Right forelimb (tissue), 1 donor: ENCODE measurements around the gene C1GALT1.
"Not testable (repeated sequence)": the region's sequence is repeated elsewhere in the genome, so short reads cannot be mapped to it uniquely, and the experiment has no call there.

Experiments
- DNase-seq: peaks from one replicate; pipeline ENCODE4 v3.0.0-alpha.2; 2018

The C1GALT1 gene

DNA sequence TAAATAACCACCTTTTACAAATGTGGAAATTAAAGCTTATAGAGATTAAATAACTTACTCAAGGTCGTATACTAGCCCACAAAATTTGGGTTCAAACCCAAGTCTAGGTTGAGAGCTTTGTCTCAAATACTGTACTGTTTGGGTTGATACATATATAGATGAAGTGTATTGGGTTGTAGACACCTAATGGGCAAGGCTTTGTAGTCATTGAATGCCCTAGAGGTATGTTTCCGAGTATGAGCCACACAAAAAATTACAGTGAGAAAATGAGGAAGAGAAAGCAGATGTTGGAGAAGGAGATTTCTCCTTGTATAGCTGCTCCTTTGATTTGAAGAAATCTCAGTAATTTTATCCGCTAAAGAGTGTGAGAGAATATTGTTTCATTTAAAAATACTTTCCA, 60.6 kb downstream of the C1GALT1 start:
- no peak for DNase-seq

- DNase-seq: not testable (repeated sequence)
Measured at GRCh38 chr7:7245233-7245632, 62.9 kb downstream of the C1GALT1 start.

GRCh38 chr7:7246223-7246622, 63.9 kb downstream of the C1GALT1 start:
- no peak for DNase-seq

- no peak for DNase-seq
Measured at GRCh38 chr7:7247658-7248057, 65.3 kb downstream of the C1GALT1 start.

DNA sequence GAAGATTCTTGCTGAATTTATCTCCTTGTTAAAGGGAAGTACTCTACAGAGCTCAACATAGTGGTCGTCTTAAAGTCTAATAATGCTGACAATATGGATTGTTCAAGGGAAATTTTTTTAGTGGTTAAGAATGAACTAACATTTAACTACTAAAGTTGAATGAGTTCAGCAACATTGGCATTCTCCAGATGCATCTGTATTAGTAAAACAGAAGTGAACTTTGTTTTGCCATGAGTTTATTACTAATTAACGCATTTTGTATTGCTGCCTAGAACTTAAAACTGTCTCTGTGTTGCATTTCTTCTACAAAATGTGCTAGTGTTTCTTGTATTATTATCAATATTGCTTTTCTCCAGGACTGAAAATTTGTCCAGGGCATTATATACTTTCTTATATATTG, 67.5 kb downstream of the C1GALT1 start:
- DNase-seq: no peak

GRCh38 chr7:7251742-7252141, 69.4 kb downstream of the C1GALT1 start:
- DNase-seq: no peak

- DNase-seq: no peak
Measured at GRCh38 chr7:7254319-7254718, 72.0 kb downstream of the C1GALT1 start.

- no peak for DNase-seq
Measured at GRCh38 chr7:7254908-7255307, 72.6 kb downstream of the C1GALT1 start.

DNA sequence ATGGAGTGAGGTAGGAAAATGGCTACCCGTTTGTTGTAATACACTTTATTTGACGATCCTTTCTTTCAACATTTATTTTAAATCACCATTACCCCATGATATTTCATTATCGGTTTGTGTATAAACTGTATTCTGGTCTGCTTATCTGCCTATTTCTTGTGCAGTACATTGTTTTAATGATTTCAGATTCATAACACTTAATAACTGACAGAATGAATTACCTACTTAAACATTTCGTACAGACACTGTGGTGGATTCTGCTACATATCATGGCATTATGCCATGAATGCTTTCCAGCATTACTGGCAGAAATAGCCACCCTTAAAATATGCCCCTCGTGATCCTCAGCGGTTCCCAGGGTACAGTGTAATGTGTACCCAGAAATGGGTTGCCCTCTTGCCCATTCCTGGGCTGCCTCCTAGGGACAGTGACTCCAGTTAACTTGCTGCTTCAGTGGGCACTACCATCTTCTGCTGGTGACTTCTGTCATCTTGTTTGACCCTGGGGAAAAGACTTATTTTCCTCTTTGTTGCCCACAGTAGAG, 74.5 kb downstream of the C1GALT1 start:
- DNase-seq: no peak

GRCh38 chr7:7257899-7258692, 75.8 kb downstream of the C1GALT1 start:
- no peak for DNase-seq

DNA sequence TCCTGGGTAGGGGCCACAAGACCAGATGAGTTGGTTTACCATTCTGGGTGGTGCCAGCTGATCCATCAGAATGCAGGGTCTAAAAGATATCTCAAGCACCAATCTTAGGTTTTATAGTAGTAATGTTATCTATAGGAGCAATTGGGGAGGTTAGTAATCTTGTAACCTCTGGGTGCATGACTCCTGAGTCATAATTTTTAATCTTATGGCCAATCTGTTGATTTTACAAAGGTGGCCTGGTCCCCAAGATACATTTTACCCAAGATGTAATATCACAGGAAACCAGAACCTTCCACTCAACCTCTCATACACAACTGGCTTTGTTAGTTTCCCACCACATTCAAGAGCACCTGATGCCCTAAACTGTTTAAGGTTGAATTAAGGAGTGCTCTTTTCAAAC, 79.5 kb downstream of the C1GALT1 start:
- no peak for DNase-seq

GRCh38 chr7:7263297-7264230, 81.2 kb downstream of the C1GALT1 start:
- DNase-seq: no peak

DNA sequence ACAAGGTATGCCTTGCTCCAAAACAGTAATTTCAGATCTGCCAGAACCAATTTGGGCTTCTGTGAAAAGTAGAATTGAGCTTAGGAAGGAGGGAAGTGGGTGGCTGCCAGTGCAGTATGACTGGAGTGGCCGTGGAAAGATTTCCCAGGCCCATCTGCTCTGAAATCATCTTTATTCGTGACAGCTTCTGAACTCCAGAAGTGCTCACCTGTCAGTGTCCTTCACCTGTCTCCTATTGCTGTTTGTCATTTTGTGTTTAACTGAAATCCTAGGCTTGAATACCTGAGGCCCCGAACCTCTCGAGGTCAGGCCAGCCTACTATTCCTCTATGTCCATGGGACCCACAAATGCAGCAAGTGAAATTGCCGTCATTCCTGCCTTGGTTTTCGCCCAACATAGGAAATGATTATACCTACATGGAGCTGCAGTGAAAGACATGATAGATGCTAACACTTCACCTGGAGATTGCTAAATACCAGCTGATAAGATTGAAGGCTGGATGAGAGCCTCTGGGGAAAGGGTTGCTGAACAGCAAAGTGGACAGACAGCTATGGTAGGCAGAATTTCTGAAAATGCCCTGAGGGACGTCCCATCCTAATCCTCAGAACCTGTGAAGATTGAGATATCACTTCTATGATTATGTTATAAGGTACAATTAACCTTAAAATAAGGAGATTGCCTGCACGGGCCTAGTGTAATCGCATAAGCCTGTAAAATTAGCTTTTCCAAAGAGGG, 82.1 kb downstream of the C1GALT1 start:
- no peak for DNase-seq

- no peak for DNase-seq
Measured at GRCh38 chr7:7265081-7266075, 83.0 kb downstream of the C1GALT1 start.

DNA sequence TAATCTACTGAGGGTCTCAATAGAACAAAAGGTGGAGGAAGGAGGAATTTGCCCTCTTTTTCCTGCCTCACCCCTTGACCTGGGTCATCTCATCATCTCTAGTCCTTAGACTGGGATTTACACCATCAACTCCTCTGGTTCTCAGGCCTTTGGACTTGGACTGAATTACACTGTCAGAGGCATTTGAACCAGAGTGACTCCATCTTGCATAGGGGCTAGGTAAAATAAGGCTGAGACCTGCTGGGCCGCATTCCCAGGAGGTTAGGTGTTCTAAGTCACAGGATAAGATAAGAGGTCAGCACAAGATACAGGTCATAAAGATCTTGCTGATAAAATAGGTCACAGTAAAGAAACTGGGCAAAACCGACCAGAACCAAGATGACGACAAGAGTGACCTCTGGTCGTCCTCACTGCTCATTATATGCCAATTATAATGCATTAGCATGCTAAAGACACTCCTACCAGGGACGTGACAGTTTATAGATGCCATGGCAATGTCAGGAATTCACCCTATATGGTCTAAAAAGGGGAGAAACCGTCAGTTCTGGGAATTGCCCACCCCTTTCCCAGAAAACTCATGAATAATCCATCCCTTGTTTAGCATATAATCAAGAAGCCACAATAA, 84.0 kb downstream of the C1GALT1 start:
- DNase-seq: no peak

GRCh38 chr7:7271094-7271874, 88.9 kb downstream of the C1GALT1 start:
- no peak for DNase-seq

DNA sequence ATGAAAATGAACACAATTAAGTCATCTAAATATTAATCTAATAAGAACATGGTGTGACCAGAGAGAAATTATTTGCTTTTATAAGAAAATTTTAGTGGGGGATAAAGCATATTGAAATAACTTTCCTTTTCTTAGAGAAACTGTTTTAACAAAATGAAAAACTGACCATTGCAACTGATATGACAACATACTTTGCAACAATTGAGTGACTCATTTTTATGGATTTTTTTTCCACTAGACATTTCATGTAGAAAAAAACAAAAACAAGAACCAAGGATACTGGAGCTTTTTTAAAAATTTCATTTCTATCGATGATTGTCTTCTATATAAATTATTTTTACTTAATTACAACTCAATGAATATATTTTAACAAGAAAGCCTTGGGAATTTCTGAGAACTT, 90.0 kb downstream of the C1GALT1 start:
- DNase-seq: no peak

GRCh38 chr7:7274782-7275181, 92.4 kb downstream of the C1GALT1 start:
- no peak for DNase-seq

DNA sequence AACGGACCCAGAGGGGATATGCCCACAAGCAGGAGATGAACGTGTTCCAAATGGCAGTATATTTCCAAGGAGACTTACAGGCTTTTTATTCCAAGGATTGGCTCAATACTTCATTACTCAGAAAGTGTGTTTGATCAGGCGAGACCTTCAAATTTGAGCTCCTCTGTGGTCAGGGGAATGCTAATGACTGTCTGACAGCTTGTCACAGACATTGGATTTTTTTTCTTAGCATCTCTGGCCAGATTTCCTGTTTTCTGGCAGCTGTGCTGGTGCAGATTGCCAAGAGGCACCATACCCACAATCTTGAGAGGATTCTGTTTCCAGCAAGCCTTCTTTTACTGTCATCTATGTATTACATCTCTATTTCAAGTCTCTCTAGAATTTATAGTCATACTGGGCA, 93.8 kb downstream of the C1GALT1 start:
- DNase-seq: no peak

DNA sequence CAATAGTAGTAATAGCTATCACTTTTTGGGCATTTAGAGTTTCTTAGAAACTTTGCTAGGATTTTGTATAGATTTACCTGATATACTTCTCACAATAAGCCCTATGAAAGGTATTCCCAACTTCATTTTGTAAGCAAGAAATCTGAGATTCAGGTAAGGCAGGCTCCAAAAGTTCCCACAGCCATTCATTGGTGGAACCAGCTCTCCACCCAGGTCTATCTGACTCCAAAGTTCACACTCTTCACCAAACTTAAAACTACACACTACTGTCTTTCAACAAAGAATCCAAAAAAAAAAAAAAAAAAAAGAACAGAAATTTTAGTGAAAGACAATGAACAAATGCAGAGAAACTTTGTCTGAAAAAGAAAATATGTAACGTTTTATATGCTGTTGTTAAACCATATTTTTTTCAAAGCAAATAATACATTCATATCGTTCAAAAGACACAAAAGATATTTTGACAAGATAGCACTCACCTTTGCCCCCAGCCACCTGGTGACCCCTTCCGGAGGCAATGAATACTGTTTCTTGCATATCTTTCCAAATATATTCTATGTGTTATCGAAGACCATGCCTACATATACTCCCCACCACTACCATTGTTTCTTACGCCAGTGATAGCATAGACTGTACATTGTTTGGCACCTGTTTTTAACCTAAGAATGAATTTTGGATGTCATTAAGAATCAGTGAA, 108.2 kb downstream of the C1GALT1 start:
- no peak for DNase-seq
